ENCODE measurements around the gene FAM83C.

Gene FAM83C

GRCh38 chr20:35299780-35300179 is 7.6 kb upstream of the FAM83C start:
- DNase-seq (ENCODE audit: low read depth in 3 of 3) = no peak

GRCh38 chr20:35298264-35298663 is 6.0 kb upstream of the FAM83C start:
- DNase-seq (ENCODE audit: low read depth in 3 of 3) = no peak

GRCh38 chr20:35297740-35298139 is 5.5 kb upstream of the FAM83C start:
- DNase-seq (ENCODE audit: low read depth in 3 of 3) = no peak

GRCh38 chr20:35297155-35297554 is 4.9 kb upstream of the FAM83C start:
- DNase-seq (ENCODE audit: low read depth in 3 of 3) = no peak

GRCh38 chr20:35296101-35296554 is 3.9 kb upstream of the FAM83C start:
- DNase-seq (ENCODE audit: low read depth in 3 of 3) = no peak

- no peak for DNase-seq (ENCODE audit: low read depth in 3 of 3)
Measured at GRCh38 chr20:35295674-35296073, 3.4 kb upstream of the FAM83C start.

- no peak for DNase-seq (ENCODE audit: low read depth in 3 of 3)
Measured at GRCh38 chr20:35295058-35295457, 2.8 kb upstream of the FAM83C start.

GRCh38 chr20:35294293-35294685 is 2.1 kb upstream of the FAM83C start:
- no peak for DNase-seq (ENCODE audit: low read depth in 3 of 3)

GRCh38 chr20:35293303-35294292 is 1.4 kb upstream of the FAM83C start:
- no peak for DNase-seq (ENCODE audit: low read depth in 3 of 3)

- DNase-seq (ENCODE audit: low read depth in 3 of 3) = no peak
Measured at GRCh38 chr20:35292504-35293285, 470 bp upstream of the FAM83C start.

- DNase-seq (ENCODE audit: low read depth in 3 of 3) = no peak
Measured at GRCh38 chr20:35290887-35291417, 1.3 kb downstream of the FAM83C start.

- no peak for DNase-seq (ENCODE audit: low read depth in 3 of 3)
Measured at GRCh38 chr20:35290186-35290886, 1.9 kb downstream of the FAM83C start.

- no peak for DNase-seq (ENCODE audit: low read depth in 3 of 3)
Measured at GRCh38 chr20:35288325-35289060, 3.7 kb downstream of the FAM83C start.

- no peak for DNase-seq (ENCODE audit: low read depth in 3 of 3)
Measured at GRCh38 chr20:35287509-35288324, 4.5 kb downstream of the FAM83C start.

GRCh38 chr20:35286899-35287508 is 5.2 kb downstream of the FAM83C start:
- DNase-seq (ENCODE audit: low read depth in 3 of 3) = no peak

- DNase-seq (ENCODE audit: low read depth in 3 of 3) = no peak
Measured at GRCh38 chr20:35286077-35286898, 5.9 kb downstream of the FAM83C start.

- no peak for DNase-seq (ENCODE audit: low read depth in 3 of 3)
Measured at GRCh38 chr20:35285806-35286076, 6.5 kb downstream of the FAM83C start.

- no peak for DNase-seq (ENCODE audit: low read depth in 3 of 3)
Measured at GRCh38 chr20:35284992-35285805, 7.0 kb downstream of the FAM83C start.
